Mesendoderm (in vitro differentiated cells): Measurements from ENCODE around the gene SLC38A4. TPM values are rescaled to one million over a fixed set of nuclear protein-coding genes. Genes with fewer than 3 reads are reported as not detected.

Experiments used
- DNase-seq: peaks from one replicate; pipeline ENCODE4 v3.0.0; 2013
- H2AK5ac ChIP-seq: 2 replicates; pipeline ENCODE4 v1.6.1; 2013; ENCODE audit warnings: low read length, inconsistent platforms
- H2BK120ac ChIP-seq: 2 replicates; pipeline ENCODE4 v1.6.1; 2013; ENCODE audit warnings: low read depth, mild to moderate bottlenecking, low read length, moderate library complexity, mixed read lengths
- H2BK15ac ChIP-seq: replicated peaks from 2 replicates; pipeline ENCODE4 v1.6.1; 2013; ENCODE audit warnings: low read depth, mild to moderate bottlenecking, moderate library complexity
- H2BK5ac ChIP-seq: 2 replicates; pipeline ENCODE4 v1.6.1; 2013; ENCODE audit warnings: low read length, inconsistent platforms
- H3K18ac ChIP-seq: 2 replicates; pipeline ENCODE4 v1.6.1; 2013; ENCODE audit warnings: mild to moderate bottlenecking, low read length, mixed read lengths
- H3K23ac ChIP-seq: one replicate; pipeline ENCODE4 v1.6.1; 2013; ENCODE audit warnings: low read length
- H3K27ac ChIP-seq: 2 replicates; pipeline ENCODE4 v1.5.1; 2013; ENCODE audit warnings: low read depth, mild to moderate bottlenecking, inconsistent platforms, low read length, moderate library complexity
- H3K27me3 ChIP-seq: 2 replicates; pipeline ENCODE4 v1.6.1; 2013; ENCODE audit warnings: low read length, control low read depth, mild to moderate bottlenecking, inconsistent platforms; ENCODE audit not compliant: insufficient read depth, poor library complexity
- H3K36me3 ChIP-seq: 2 replicates; pipeline ENCODE4 v1.6.1; 2013; ENCODE audit warnings: low read length, inconsistent platforms; ENCODE audit not compliant: control insufficient read depth, insufficient read depth
- H3K4ac ChIP-seq: one replicate; pipeline ENCODE4 v1.6.1; 2013; ENCODE audit warnings: low read depth, mild to moderate bottlenecking, low read length, moderate library complexity
- H3K4me1 ChIP-seq: 2 replicates; pipeline ENCODE4 v1.6.1; 2013; ENCODE audit warnings: low read depth, low read length, inconsistent platforms; ENCODE audit not compliant: control insufficient read depth
- H3K4me2 ChIP-seq: 2 replicates; pipeline ENCODE4 v1.6.1; 2013; ENCODE audit warnings: low read length
- H3K4me3 ChIP-seq: 2 replicates; pipeline ENCODE4 v1.5.1; 2013; ENCODE audit warnings: mild to moderate bottlenecking, low read length
- H3K56ac ChIP-seq: one replicate; pipeline ENCODE4 v1.6.1; 2013; ENCODE audit warnings: low read length
- H3K79me1 ChIP-seq: 2 replicates; pipeline ENCODE4 v1.6.1; 2013; ENCODE audit warnings: low read length, inconsistent platforms
- H3K79me2 ChIP-seq: 2 replicates; pipeline ENCODE4 v1.6.1; 2013; ENCODE audit warnings: mild to moderate bottlenecking, low read length; ENCODE audit not compliant: control insufficient read depth, insufficient read depth
- H3K9ac ChIP-seq: 2 replicates; pipeline ENCODE4 v1.6.1; 2013; ENCODE audit warnings: low read length, inconsistent platforms
- H4K5ac ChIP-seq: one replicate; pipeline ENCODE4 v1.6.1; 2013; ENCODE audit warnings: low read length
- H4K8ac ChIP-seq: one replicate; pipeline ENCODE4 v1.6.1; 2013; ENCODE audit warnings: low read depth, mild to moderate bottlenecking, control low read depth, low read length, moderate library complexity
- WGBS: extraction: QIAGEN DNeasy Blood & Tissue Kit; methylation state at CpG from one replicate; pipeline ENCODE4 v1.1.7; 2013; ENCODE audit warnings: low lambda C conversion rate, missing lambda C conversion rate; ENCODE audit not compliant: insufficient coverage; ENCODE audit errors: extremely low coverage; 5-methylcytosine and 5-hydroxymethylcytosine counted together
- polyA plus RNA-seq, 2 experiments: library from polyadenylated mRNA; stranded (reverse); fragments of 200-250 nt; gene quantifications; one replicate each; pipeline ENCODE4 v1.2.3, GENCODE V29; 2013

SLC38A4 gene
- polyA plus RNA-seq (2013, experiment 1 of 2): 4.5 TPM
- 4.3 TPM for polyA plus RNA-seq (2013, experiment 2 of 2)

DNA sequence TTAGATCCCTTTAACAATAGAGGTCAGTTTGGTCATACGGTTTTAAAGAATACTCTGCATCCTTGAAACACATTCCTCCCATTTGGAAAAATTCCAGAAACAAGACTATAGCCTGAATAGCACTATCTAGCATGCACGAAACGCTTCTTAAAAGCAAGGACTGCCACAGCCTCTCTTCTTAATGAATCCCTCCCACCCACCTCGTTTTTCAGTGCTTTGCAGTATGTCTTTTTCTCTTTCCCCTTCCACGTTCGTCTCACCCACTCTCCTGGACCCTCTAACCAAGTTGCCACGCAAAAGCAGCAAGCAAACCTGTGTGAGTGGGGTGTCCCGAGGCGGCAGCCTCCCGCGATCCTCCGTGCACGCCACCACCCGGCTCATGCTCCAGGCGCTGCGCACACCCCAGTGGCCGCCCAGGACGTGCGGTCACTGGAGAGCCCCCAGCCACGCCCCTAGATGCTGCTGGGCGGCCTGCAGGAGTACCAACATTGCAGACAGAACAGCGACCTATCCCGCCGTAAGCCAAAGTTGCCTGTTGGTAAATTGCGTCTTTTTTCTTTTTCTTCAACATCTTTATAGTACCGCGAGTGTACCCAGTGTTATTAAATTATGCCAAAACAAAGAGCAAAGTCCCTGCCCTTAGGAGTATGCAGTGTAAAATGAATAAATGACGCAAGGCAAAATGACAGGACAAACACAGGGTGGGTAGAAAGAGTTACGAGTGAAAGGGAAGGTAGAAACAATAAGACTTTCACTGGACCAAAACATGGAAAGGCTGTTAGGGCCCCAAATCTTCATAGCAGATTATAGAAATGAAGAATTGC is at the start of gene SLC38A4:
TSS of gene SLC38A4 (minus strand) at position 407 of the 824 bp plus-strand sequence. CDS start 32,926 bp downstream, outside the sequence.
- Histone ChIP-seq H3K18ac (no peak within 1 kb of the TSS), H3K79me1 (no peaks in the 10 kb centered on the region), H4K5ac (no peak within 1 kb of the TSS), H3K27me3 (peaks cover 7% of the 10 kb centered on the region), H3K56ac (peak within 1 kb of the TSS; percentile 8), H3K9ac (peak within 1 kb of the TSS; percentile 13), H3K23ac (no peak within 1 kb of the TSS), H3K36me3 (no peaks in the 10 kb centered on the region), H2AK5ac (no peak within 1 kb of the TSS), H2BK15ac (no peak within 1 kb of the TSS), H2BK5ac (no peak within 1 kb of the TSS), H3K4ac (no peak within 1 kb of the TSS), H3K4me1 (peaks cover 2% of the 10 kb centered on the region), H4K8ac (no peak within 1 kb of the TSS), H3K79me2 (no peaks in the 10 kb centered on the region), H3K27ac (no peak within 1 kb of the TSS), H3K4me3 (no peak within 1 kb of the TSS), H3K4me2 (peak within 1 kb of the TSS; percentile 53), H2BK120ac (no peak within 1 kb of the TSS)
- no CpG with 5 or more reads among the region's 29 CpGs for WGBS
- peak; percentile 61 for DNase-seq

DNA sequence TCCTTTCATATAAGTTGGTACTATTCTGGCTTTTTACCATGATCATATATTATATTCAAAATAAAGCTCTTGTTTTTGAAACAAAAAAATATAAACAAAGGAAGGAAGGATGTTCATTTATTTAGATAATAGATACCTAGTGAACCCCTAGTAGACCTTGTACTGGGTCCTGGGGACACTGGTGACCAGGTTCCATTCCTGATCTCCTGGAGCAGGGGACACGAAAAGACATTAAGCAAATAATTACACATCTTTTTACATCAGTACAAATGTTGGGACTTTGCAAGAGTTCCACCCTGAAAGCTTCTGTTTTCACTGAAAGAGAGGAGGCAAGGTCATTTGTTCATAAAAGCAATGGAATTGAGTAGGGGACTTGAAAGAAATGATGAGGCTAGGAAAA is 49.3 kb upstream of the SLC38A4 start:
- no peak overlapping the region for H3K18ac ChIP-seq
- H3K4me3 ChIP-seq: no peak overlapping the region
- H4K8ac ChIP-seq: no peak overlapping the region
- H2AK5ac ChIP-seq: no peak overlapping the region
- no peak overlapping the region for H3K27ac ChIP-seq
- H3K23ac ChIP-seq: no peak overlapping the region
- H2BK120ac ChIP-seq: no peak overlapping the region
- H3K36me3 ChIP-seq: no peaks in the 10 kb centered on the region
- no peaks in the 10 kb centered on the region for H3K4me1 ChIP-seq
- H3K79me1 ChIP-seq: no peaks in the 10 kb centered on the region
- no peak overlapping the region for H3K9ac ChIP-seq
- H3K4ac ChIP-seq: no peak overlapping the region
- no peaks in the 10 kb centered on the region for H3K79me2 ChIP-seq
- no peaks in the 10 kb centered on the region for H3K27me3 ChIP-seq
- H2BK5ac ChIP-seq: no peak overlapping the region
- no peak overlapping the region for H3K4me2 ChIP-seq
- H2BK15ac ChIP-seq: no peak overlapping the region
- no CpG with 5 or more reads among the region's 1 CpG for WGBS
- no peak overlapping the region for H3K56ac ChIP-seq
- no peak overlapping the region for H4K5ac ChIP-seq
- DNase-seq: no peak

DNA sequence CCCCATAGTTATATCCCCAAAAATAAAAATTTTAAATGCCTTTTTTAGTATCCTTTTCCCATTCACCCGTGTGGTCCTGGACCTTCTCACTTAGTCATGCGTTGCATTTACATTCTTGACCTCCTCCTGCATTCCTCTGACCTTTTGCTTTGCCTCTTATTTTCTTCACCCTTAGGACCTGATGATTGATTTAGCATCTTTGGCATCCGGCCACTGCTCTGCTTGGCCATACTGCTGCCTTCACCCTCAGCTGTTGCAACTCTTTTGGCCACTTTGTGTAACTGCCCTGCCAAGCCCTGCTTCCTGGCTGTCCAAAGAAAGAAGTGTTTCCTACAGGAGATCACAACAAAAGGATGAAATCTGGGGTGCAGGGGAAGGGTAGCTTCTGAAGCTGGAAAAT is 48.8 kb upstream of the SLC38A4 start:
- H3K4me1 ChIP-seq: no peaks in the 10 kb centered on the region
- no peak overlapping the region for H2BK5ac ChIP-seq
- no peak overlapping the region for H3K9ac ChIP-seq
- H3K4me3 ChIP-seq: no peak overlapping the region
- no peak overlapping the region for H4K8ac ChIP-seq
- no peak overlapping the region for H2AK5ac ChIP-seq
- H2BK120ac ChIP-seq: no peak overlapping the region
- no peak overlapping the region for H2BK15ac ChIP-seq
- H3K18ac ChIP-seq: no peak overlapping the region
- WGBS: no CpG with 5 or more reads among the region's 3 CpGs
- H4K5ac ChIP-seq: no peak overlapping the region
- no peak overlapping the region for H3K4ac ChIP-seq
- no peaks in the 10 kb centered on the region for H3K79me2 ChIP-seq
- no peaks in the 10 kb centered on the region for H3K27me3 ChIP-seq
- no peak overlapping the region for H3K23ac ChIP-seq
- no peaks in the 10 kb centered on the region for H3K79me1 ChIP-seq
- H3K56ac ChIP-seq: no peak overlapping the region
- DNase-seq: no peak
- no peak overlapping the region for H3K4me2 ChIP-seq
- H3K36me3 ChIP-seq: no peaks in the 10 kb centered on the region
- H3K27ac ChIP-seq: no peak overlapping the region

GRCh38 chr12:46872135-46872534 is 46.3 kb upstream of the SLC38A4 start:
- H3K4me1 ChIP-seq: no peaks in the 10 kb centered on the region
- no CpG with 5 or more reads among the region's 4 CpGs for WGBS
- H3K56ac ChIP-seq: no peak overlapping the region
- no peak overlapping the region for H3K18ac ChIP-seq
- H3K79me1 ChIP-seq: no peaks in the 10 kb centered on the region
- H3K4me3 ChIP-seq: no peak overlapping the region
- H2AK5ac ChIP-seq: no peak overlapping the region
- H4K5ac ChIP-seq: no peak overlapping the region
- no peak for DNase-seq
- no peak overlapping the region for H2BK15ac ChIP-seq
- no peaks in the 10 kb centered on the region for H3K79me2 ChIP-seq
- no peak overlapping the region for H3K9ac ChIP-seq
- H2BK120ac ChIP-seq: no peak overlapping the region
- no peak overlapping the region for H2BK5ac ChIP-seq
- no peak overlapping the region for H3K23ac ChIP-seq
- H3K27me3 ChIP-seq: no peaks in the 10 kb centered on the region
- H3K4ac ChIP-seq: no peak overlapping the region
- no peaks in the 10 kb centered on the region for H3K36me3 ChIP-seq
- H4K8ac ChIP-seq: no peak overlapping the region
- H3K4me2 ChIP-seq: no peak overlapping the region
- no peak overlapping the region for H3K27ac ChIP-seq

GRCh38 chr12:46865311-46865710 is 39.5 kb upstream of the SLC38A4 start:
- no peak overlapping the region for H2BK5ac ChIP-seq
- H3K23ac ChIP-seq: no peak overlapping the region
- no peaks in the 10 kb centered on the region for H3K79me1 ChIP-seq
- H3K4me2 ChIP-seq: no peak overlapping the region
- no peak overlapping the region for H3K4ac ChIP-seq
- no peak overlapping the region for H2BK120ac ChIP-seq
- H3K4me3 ChIP-seq: no peak overlapping the region
- H2AK5ac ChIP-seq: no peak overlapping the region
- no peak overlapping the region for H4K8ac ChIP-seq
- no peaks in the 10 kb centered on the region for H3K79me2 ChIP-seq
- H2BK15ac ChIP-seq: no peak overlapping the region
- H3K4me1 ChIP-seq: no peaks in the 10 kb centered on the region
- H3K27me3 ChIP-seq: no peaks in the 10 kb centered on the region
- no peak overlapping the region for H3K9ac ChIP-seq
- H4K5ac ChIP-seq: no peak overlapping the region
- no peak overlapping the region for H3K27ac ChIP-seq
- no peak overlapping the region for H3K56ac ChIP-seq
- DNase-seq: no peak
- H3K18ac ChIP-seq: no peak overlapping the region
- H3K36me3 ChIP-seq: no peaks in the 10 kb centered on the region

DNA sequence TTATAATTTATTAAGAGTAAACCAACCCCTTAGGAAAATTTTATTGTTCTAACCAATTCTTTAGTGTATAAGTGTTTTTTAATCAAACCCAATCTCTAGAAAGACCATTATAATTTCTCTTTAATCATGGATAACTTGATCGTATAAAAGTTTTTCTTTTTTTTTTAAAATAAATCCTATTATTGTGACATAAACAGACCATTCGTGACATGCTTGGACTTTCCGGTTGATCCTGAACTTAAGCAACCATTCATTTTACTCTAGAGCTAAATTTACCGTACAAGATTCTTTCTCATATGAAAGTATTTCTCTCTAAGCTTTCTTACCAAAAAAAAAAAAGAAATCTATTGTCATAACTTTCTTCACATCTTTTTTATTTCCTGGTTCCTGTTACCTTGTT is 32.6 kb upstream of the SLC38A4 start:
- H3K4me1 ChIP-seq: no peaks in the 10 kb centered on the region
- H3K4ac ChIP-seq: no peak overlapping the region
- no peak overlapping the region for H3K9ac ChIP-seq
- no peak overlapping the region for H3K4me3 ChIP-seq
- H2BK15ac ChIP-seq: no peak overlapping the region
- H2AK5ac ChIP-seq: no peak overlapping the region
- H3K4me2 ChIP-seq: no peak overlapping the region
- H2BK5ac ChIP-seq: no peak overlapping the region
- no peaks in the 10 kb centered on the region for H3K27me3 ChIP-seq
- no peak overlapping the region for H3K56ac ChIP-seq
- no peak overlapping the region for H2BK120ac ChIP-seq
- H3K79me2 ChIP-seq: no peaks in the 10 kb centered on the region
- DNase-seq: peak; percentile 63
- H3K27ac ChIP-seq: no peak overlapping the region
- H4K8ac ChIP-seq: no peak overlapping the region
- WGBS: no CpG with 5 or more reads among the region's 4 CpGs
- no peak overlapping the region for H3K23ac ChIP-seq
- H3K18ac ChIP-seq: no peak overlapping the region
- no peaks in the 10 kb centered on the region for H3K79me1 ChIP-seq
- H4K5ac ChIP-seq: no peak overlapping the region
- no peaks in the 10 kb centered on the region for H3K36me3 ChIP-seq
